Left lung (tissue), 10 donors: ENCODE measurements around the gene ZFP2. TPM values are rescaled to one million over a fixed set of nuclear protein-coding genes. Genes with fewer than 3 reads are reported as not detected.
"Not testable (repeated sequence)": the region's sequence is repeated elsewhere in the genome, so short reads cannot be mapped to it uniquely, and the experiment has no call there.

Experiments used
- ATAC-seq: fragments of 200-7000 bp; cut with Tn5 transposase; one replicate; pipeline ENCODE4 v1.9.1; 2020; ENCODE audit warnings: moderate library complexity
- DNase-seq, 4 donors: peaks; one replicate each; pipeline ENCODE4 v3.0.0-alpha.2; 2013 to 2020
- H3K27ac ChIP-seq, 2 donors: fragments of 200-600 bp; sonication (generic) in 1 of 2; one replicate each; pipeline versions ENCODE4 v1.5.0 to v1.8.0; 2020 to 2021
- H3K27me3 ChIP-seq, 2 donors: fragments of 200-600 bp; sonication (generic) in 1 of 2; one replicate each; pipeline versions ENCODE4 v1.5.0 to v1.8.0; 2020 to 2021
- H3K36me3 ChIP-seq, 2 donors: fragments of 200-600 bp; sonication (generic) in 1 of 2; one replicate each; pipeline versions ENCODE4 v1.5.0 to v1.8.0; 2020 to 2021
- H3K4me1 ChIP-seq, 2 donors: fragments of 200-600 bp; one replicate each; pipeline ENCODE4 v1.8.0; 2021
- H3K4me3 ChIP-seq, 2 donors: fragments of 200-600 bp; sonication (generic) in 1 of 2; one replicate each; pipeline versions ENCODE4 v1.5.0 to v1.8.0; 2020 to 2021; ENCODE audit warnings: mild to moderate bottlenecking in 1 of 2
- H3K9me3 ChIP-seq, 2 donors: fragments of 200-600 bp; sonication (generic) in 1 of 2; one replicate each; pipeline versions ENCODE4 v1.5.0 to v1.8.0; 2020 to 2021
- intact Hi-C, 2 donors: fragments of 100-400 bp; cut with DNase I; formaldehyde crosslinking; loops; one replicate each; pipeline versions ENCODE4 v1.11.2 to v1.14.2; 2022
- polyA plus RNA-seq, 6 donors: library from polyadenylated mRNA; unstranded; fragments of 120-200 nt; gene quantifications; one replicate each; pipeline ENCODE4 v1.2.1, GENCODE V29; 2013; ENCODE audit not compliant: insufficient read length in 6 of 6
- total RNA-seq, 2 donors: library from RNA; stranded (reverse); fragmentation: NEBNext Ultra II Directional; extraction: Animal tissue kit (Norgen Biotek cat#: 25700); gene quantifications; one replicate each; pipeline ENCODE4 v1.2.1, GENCODE V29; 2021
- TF ChIP-seq, protein P1 (sequence below), 2 donors: fragments of 200-600 bp; sonication (generic) in 1 of 2; IDR thresholded peaks; one replicate each; pipeline versions ENCODE4 v1.5.0 to v1.8.0; 2021; ENCODE audit warnings: antibody characterized with exemption in 2 of 2
- donor health status: DM: no; HTN: yes; CAD: no.
- donor health status: DM: no; HTN: no; CAD: no.

Gene ZFP2
- total and polyA plus RNA-seq, 8 donors, result 1.2 to 8.9 (median 6.1) TPM

DNA sequence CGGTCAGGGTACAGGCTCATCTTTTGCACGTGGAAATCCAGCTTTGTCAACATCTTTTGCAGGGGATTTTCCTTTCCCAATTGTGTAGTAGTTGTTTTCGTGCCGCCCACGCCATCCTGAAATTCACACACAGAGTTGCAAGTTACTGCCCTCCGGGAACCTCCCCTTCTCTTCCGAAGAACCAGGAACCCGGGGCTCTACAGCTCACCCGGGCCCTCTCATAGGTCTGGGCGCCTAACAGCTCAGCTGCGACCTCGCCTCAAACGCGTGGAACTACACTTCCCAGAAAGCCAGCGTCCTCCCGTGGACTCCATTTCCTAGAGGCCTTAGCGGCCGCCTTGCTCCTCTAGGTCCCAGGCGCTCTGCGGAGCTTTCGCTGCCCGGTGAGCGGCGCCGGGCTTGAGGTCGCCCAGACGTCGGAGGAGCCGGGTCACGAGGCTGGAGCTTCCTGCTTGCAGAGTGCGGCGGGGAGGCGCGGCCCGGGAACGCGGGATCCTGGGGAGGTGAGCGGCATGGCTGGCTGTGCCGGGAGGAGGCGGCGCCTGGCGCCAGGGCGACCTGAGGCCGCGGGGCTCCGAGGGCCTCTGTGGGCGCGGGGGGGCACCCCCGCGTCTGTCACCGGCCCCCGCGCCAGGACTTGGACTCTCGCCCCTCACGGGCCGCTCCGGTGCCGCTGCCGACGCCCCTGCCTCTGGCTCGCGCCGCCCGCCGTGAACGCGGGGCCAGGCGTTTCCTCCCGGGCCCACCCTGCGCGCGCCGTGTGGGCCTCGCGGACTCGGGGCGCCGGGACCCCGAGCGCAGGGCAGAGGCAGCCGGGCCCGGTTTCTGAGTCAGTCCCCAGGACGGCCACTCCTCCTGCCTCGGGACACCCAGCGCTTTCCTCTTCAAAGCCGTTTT, 35.8 kb upstream of the ZFP2 start, which contains the start of gene ZNF354B:
ZNF354B (plus strand) TSS at position 329 of the 897 bp plus-strand sequence. CDS start 1,095 bp downstream, outside the sequence.
- Histone ChIP-seq H3K27ac (peak within 1 kb of the TSS; percentile 80 to 83), H3K27me3 (no peaks in the 10 kb centered on the region), H3K36me3 (peaks cover 0 to 28% of the 10 kb centered on the region in 2 donors), H3K4me1 (peaks cover 0 to 20% of the 10 kb centered on the region in 2 donors), H3K4me3 (peak within 1 kb of the TSS; percentile 67 to 84), H3K9me3 (no peaks in the 10 kb centered on the region)
- TF ChIP-seq, protein P1, sequence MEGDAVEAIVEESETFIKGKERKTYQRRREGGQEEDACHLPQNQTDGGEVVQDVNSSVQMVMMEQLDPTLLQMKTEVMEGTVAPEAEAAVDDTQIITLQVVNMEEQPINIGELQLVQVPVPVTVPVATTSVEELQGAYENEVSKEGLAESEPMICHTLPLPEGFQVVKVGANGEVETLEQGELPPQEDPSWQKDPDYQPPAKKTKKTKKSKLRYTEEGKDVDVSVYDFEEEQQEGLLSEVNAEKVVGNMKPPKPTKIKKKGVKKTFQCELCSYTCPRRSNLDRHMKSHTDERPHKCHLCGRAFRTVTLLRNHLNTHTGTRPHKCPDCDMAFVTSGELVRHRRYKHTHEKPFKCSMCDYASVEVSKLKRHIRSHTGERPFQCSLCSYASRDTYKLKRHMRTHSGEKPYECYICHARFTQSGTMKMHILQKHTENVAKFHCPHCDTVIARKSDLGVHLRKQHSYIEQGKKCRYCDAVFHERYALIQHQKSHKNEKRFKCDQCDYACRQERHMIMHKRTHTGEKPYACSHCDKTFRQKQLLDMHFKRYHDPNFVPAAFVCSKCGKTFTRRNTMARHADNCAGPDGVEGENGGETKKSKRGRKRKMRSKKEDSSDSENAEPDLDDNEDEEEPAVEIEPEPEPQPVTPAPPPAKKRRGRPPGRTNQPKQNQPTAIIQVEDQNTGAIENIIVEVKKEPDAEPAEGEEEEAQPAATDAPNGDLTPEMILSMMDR (IDR thresholded peaks at IDR 0.05), result no peak
- ATAC-seq (peak; percentile 99), DNase-seq (peak; percentile 84 to 96 (median 93))
- intact Hi-C loops, result loop anchor here in 1 of 2 donors (10.0 kb wide), 1 partner anchor 125 kb away; the partner anchor contains the start of gene ZNF354A

DNA sequence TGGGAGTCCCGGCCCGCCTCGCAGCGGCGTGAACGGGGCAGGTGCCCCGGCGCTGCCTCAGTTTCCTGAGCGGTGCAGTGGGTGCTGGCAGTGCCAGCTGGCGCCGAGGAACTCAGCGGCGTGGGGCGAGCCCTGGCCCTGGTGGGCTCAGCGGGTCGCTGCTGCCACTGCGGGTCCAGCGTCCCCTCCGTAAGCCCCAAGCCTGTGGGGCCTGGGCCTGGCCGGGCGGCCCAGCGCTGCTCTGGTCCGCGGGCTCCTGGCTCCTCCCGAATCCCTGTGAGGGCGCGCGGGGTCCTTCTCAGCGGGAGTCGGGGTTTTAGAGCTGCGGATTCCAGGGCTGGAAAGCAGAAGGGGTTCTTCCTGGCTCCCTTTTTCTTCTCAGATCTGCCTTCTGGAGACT, 35.1 kb upstream of the ZFP2 start:
- H3K4me3 ChIP-seq, result peak overlapping the region; percentile 67 to 84
- H3K9me3 ChIP-seq, intact Hi-C loops, H3K27me3 ChIP-seq, DNase-seq: not testable (repeated sequence)
- peak; percentile 23 for ATAC-seq
- H3K27ac ChIP-seq, result peak overlapping the region in 1 of 2 donors; percentile 83
- peaks cover 0 to 20% of the 10 kb centered on the region in 2 donors for H3K4me1 ChIP-seq
- H3K36me3 ChIP-seq, result peaks cover 0 to 35% of the 10 kb centered on the region in 2 donors

DNA sequence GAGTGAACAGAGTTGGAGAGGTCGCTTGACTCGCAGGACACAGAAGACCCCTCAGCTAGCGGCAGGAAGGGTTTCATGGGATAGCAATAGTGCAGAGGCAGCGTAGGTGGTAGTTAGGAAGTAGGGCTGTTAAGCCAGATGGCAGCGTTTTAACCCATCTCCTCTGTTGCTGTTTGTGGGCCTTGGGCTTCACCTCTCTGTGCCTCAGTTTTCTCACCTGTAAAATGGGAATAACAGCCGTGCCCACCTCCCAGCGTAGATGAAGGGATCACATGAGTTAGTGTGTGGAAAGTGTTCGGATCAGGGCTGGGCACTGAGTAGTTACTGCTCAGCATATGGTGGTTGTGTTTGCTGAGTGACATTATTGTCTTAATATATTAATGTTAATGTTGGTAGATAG, 34.1 kb upstream of the ZFP2 start:
- H3K27me3 ChIP-seq, result no peaks in the 10 kb centered on the region
- H3K9me3 ChIP-seq, result no peaks in the 10 kb centered on the region
- peaks cover 0 to 45% of the 10 kb centered on the region in 2 donors for H3K36me3 ChIP-seq
- no peak overlapping the region for H3K4me3 ChIP-seq
- TF ChIP-seq, protein P1 (IDR thresholded peaks at IDR 0.05), result no peak
- no peak overlapping the region for H3K27ac ChIP-seq
- DNase-seq (no peak), ATAC-seq (no peak)
- H3K4me1 ChIP-seq, result peaks cover 0 to 20% of the 10 kb centered on the region in 2 donors
- intact Hi-C loops, result no loop called here

DNA sequence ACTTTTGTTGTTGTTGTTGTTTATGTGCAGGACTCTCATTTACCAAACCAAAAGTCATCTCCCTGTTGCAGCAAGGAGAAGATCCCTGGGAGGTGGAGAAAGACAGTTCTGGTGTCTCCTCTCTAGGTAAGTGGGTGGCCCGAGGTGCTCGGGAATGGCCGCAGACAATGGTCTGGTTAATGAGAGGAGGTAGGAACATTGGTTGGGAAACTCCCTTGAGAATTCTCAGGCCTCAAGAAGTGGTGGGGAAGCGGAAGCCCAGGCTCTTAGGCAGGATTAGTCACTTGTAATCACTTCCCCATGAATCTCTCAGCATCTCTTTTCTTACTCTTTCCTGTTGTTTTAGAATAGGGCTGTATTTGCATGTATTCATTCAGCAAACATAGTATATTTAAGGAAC, 28.8 kb upstream of the ZFP2 start:
- H3K9me3 ChIP-seq, result peaks cover 0 to 22% of the 10 kb centered on the region in 2 donors
- H3K4me1 ChIP-seq, result peaks cover 0 to 4% of the 10 kb centered on the region in 2 donors
- TF ChIP-seq, protein P1 (IDR thresholded peaks at IDR 0.05), result no peak
- H3K36me3 ChIP-seq, result peaks cover 3 to 97% of the 10 kb centered on the region in 2 donors
- no peaks in the 10 kb centered on the region for H3K27me3 ChIP-seq
- ATAC-seq (no peak), DNase-seq (no peak)
- intact Hi-C loops, result no loop called here
- no peak overlapping the region for H3K27ac ChIP-seq
- H3K4me3 ChIP-seq, result no peak overlapping the region

DNA sequence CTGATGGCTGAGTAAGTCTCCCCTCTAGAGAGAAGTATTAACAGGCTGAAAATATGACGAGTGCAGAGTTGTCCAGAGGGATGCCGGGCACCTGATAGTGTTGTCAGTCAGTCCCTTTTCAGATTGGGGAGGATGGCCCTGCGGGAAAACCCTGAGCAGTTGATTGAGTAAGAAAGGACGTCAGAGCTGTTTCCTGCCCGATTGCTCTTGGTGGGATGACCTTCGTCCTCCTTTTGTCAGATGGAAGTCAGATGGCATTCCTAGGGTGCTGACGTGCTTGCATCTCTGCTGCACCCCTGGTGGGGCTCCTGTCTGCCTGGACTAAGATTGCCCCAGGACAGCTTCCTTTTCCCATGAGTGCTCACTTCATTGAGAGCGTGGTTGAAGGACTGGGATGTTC, 26.1 kb upstream of the ZFP2 start:
- Histone ChIP-seq H3K9me3 (peaks cover 0 to 48% of the 10 kb centered on the region in 2 donors), H3K36me3 (peaks cover 3 to 99% of the 10 kb centered on the region in 2 donors), H3K27me3 (no peaks in the 10 kb centered on the region), H3K4me1 (no peaks in the 10 kb centered on the region), H3K4me3 (no peak overlapping the region), H3K27ac (no peak overlapping the region)
- TF ChIP-seq, protein P1 (IDR thresholded peaks at IDR 0.05), result no peak
- DNase-seq (no peak), ATAC-seq (no peak)
- intact Hi-C loops, result no loop called here
